ENCODE measurements around the gene HOXD10.

HOXD10 gene

DNA sequence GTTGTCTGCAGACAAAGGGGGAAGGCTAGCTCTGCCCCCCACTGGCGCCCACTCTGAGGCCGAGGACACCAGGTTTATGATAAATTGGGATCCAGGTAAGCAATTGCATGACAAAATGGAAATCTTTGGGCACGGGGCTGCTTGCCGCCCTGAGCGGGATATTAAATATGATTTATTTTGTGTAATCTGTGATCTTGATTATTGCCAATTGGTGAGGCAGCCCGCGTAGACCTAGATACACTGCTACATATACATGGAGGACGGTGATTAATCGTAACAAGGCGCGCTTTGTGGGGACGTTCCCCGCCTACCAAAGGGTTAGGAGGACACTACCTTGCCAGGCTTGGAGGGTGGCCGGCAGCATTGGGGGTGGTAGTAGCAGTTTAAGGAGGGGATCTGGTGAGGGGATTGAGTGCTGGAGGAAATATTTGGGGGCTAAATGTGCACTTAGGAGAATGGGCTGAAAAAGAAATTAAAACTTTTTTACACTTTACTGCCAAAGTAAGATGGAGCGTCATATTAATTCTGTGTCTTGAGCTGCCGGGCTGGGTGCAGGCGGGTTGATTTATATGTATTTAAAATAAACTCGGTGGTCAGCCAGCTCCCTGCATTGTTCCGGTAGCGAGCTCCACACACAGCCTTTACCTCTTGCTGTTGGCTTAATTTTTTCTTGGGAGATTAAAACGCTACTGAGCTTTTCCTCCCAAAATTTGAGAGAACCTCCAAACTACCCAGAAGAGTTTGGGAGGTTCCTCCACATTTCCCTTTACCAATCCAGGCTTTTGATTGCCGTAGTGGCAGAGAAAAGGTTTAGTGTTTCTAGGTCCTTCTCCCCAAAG is 44.6 kb downstream of the HOXD10 start:
- no peak for TF ChIP-seq ZFX (IDR thresholded peaks at IDR 0.05)
- TF ChIP-seq, protein P1, sequence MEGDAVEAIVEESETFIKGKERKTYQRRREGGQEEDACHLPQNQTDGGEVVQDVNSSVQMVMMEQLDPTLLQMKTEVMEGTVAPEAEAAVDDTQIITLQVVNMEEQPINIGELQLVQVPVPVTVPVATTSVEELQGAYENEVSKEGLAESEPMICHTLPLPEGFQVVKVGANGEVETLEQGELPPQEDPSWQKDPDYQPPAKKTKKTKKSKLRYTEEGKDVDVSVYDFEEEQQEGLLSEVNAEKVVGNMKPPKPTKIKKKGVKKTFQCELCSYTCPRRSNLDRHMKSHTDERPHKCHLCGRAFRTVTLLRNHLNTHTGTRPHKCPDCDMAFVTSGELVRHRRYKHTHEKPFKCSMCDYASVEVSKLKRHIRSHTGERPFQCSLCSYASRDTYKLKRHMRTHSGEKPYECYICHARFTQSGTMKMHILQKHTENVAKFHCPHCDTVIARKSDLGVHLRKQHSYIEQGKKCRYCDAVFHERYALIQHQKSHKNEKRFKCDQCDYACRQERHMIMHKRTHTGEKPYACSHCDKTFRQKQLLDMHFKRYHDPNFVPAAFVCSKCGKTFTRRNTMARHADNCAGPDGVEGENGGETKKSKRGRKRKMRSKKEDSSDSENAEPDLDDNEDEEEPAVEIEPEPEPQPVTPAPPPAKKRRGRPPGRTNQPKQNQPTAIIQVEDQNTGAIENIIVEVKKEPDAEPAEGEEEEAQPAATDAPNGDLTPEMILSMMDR (conservative IDR thresholded peaks at IDR 0.05) = no peak
- H3K27ac ChIP-seq = no peak overlapping the region

DNA sequence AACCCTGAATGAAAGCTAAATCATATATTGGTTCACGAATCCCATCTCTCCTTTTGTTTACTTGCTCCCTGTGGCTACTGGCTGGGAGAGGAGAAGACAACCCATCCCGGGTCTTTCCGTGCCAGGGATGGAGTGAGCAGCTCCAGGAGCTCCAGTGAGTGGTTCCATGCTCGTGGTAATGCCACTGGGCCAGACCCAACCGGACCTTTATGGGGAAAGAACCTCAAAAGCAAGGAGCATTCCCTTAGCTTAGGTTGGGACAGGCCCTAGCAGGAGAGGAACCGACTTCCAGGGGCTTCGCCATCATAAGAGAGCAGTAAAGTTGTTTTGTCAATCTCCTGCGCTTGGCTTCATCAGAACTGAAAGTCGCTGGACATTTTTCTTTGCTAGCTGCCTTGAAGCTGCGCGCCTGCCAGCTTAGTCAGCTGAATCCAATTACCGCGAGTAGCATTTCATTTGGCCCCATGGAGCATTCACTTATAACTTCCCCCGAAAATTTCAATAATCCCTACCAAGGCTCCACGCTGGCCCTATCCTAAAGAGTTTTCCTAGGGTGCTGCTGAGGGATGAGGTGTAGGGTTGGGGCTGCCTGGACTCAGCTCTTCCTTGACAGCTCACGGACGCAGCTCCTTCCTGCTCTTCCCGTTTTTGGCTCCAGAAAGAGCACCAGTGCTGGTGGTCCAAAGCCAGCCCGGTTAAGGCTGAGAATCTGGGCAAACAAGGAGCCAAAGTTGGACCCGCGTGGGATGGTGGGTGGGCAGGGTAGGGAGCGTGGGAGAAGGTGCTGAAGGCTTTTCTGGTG is 45.4 kb downstream of the HOXD10 start:
- no peak overlapping the region for H3K27ac ChIP-seq
- TF ChIP-seq, protein P1 (conservative IDR thresholded peaks at IDR 0.05) = no peak
- TF ChIP-seq ZFX (IDR thresholded peaks at IDR 0.05) = no peak

DNA sequence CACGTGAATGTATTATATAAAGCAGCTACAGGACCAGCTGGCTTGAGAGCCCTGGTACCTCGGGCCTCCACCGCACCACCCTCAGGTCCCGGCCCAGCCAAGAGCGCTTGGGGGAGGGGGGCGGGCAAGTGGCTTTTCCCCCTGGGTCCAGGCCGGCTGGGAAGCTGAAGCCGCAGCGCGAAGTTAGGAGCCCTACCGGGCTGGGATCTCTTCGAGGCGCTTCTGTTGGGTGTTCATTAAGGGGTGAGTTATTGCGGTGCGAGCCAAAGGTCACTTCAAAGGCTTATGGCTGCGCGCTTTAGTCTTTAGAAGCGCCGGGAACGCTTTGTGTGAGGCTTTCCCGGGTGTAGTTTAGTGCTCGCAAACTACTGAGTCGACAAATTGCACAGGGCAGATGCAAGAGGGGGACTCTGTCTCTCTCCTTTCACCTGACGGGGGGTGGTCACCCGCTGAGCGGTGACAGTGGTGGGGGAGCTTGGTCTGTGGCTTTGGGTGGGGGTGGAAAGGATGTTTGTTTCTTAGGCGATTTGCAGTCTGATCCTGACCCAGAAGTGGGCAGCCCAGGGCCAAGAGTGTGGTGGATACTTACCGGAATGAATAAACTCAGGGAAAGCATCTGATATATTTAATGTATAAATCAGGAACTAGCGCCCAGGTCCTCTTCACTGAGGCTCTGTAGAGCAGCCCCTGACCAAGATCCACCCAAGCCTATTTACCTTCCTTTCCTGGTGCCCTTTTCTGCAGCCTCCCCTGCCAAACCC is 46.5 kb downstream of the HOXD10 start:
- H3K27ac ChIP-seq = no peak overlapping the region
- TF ChIP-seq ZFX (IDR thresholded peaks at IDR 0.05) = no peak
- TF ChIP-seq, protein P1 (conservative IDR thresholded peaks at IDR 0.05) = no peak

DNA sequence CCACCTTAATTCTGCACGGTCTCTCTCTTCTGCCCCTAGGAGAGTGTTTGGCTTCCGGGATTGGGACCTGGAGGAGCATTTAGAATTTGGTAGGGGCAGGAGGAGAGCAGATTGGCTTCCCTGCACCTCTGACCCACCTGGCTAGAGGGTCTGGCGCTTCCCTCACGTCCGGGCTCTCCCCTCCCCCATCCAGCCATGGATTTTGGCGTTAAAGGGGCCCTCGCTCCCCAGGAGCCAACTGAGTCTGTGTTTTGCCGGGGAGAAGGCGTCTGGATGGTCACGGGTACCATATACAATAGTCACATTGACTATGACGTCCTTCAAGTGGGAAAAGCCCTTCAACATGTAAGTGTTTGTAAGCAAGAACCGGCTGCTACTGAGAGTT is 47.1 kb downstream of the HOXD10 start:
- no peak for TF ChIP-seq ZFX (IDR thresholded peaks at IDR 0.05)
- TF ChIP-seq, protein P1 (conservative IDR thresholded peaks at IDR 0.05) = no peak
- no peak overlapping the region for H3K27ac ChIP-seq

DNA sequence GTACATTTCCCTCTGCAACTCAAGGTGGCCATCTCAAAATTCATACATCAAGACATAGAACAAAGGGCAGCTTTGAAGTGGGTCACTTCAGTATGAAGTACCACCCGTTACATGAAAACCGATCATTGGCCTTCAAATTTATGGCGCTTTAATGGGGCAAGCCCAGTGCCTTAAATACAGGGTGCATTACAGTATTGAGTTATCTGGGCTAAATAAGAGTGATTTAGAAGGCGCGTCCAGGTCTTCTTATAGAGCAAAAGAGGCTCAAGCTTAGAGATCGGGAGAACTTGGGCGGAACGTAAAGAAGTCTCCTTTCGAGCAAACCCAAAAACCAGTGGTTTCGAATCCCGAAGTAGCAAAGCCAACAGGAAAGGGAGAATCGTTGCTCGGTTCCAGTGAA is 47.6 kb downstream of the HOXD10 start:
- no peak overlapping the region for H3K27ac ChIP-seq
- no peak for TF ChIP-seq ZFX (IDR thresholded peaks at IDR 0.05)

DNA sequence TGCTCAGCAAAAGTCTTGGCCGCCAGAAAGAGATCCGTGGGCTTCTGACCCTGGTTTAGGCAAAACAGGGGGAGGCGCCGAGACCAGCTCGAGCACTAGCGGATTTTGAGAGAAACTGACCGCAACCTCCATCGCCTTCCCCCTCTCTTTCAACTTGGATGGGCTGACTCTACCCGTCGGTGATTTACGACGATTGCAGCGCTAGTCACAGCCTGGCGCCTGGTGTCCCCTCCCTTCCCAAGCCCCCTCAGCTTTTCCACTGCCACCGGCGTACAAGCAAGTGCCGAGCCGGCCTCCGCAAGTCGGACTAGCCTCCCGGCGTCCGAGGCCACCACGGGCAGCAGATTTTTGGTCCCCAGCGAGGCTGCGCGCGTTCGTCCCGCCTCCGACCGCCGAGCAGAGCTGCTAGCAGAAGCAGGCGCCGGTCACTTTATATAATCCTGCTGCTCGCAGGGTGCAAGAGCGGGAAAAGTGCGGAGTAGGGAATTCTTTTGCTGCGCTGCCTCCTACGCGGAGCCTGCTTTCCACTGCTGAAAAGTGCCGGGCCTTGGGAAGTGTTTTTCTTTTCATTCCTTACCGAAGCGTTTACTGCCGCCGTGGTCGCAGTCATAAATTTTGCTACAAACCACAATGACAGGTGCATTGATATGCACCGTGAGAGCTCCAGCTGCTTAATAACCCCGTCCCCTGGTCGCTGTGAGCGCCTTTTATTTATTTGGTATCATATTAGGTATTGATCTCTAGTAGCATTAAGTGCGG is 48.2 kb downstream of the HOXD10 start:
- H3K27ac ChIP-seq = no peak overlapping the region
- TF ChIP-seq, protein P1 (conservative IDR thresholded peaks at IDR 0.05) = no peak
- TF ChIP-seq ZFX (IDR thresholded peaks at IDR 0.05) = no peak

DNA sequence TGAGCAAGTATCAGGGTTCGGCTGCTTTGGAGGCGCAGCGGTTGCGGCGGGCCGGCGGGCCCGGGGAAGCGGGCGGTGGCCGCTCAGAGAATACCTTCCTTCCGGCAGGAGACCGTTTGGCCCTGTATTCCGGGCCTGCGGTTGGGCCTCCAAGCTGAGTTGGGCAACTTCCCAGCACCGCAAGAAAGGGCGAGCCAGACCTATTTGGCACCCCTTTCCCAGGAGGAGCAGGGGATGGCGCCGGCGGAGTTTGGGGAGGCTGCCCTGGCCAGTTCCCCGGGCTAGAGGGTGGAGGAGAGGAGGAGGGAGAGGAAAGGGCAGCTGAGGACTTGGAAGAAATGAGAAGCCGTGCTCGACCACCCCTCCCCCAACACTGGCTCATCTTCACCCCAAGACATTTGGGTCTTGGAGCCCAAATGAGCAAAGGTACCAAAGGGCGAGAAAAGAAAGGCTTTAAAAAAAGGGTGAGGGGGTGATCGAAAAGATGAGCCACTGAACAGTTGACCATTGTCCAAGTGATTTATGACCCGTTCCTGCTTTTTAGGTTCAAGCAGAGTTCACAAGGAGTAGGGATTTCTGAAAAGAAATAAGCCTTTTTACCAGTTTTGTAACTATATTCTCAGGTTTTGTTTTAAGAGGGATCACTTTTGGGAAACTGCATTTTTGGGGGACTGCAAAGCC is 48.9 kb downstream of the HOXD10 start:
- no peak overlapping the region for H3K27ac ChIP-seq
- TF ChIP-seq ZFX (IDR thresholded peaks at IDR 0.05) = no peak
- TF ChIP-seq, protein P1 (conservative IDR thresholded peaks at IDR 0.05) = no peak
